ENCODE measurements around the gene C20orf144.
A peak's percentile ranks its signal among the peaks of the same experiment; 100 is the strongest.

The C20orf144 gene

DNA sequence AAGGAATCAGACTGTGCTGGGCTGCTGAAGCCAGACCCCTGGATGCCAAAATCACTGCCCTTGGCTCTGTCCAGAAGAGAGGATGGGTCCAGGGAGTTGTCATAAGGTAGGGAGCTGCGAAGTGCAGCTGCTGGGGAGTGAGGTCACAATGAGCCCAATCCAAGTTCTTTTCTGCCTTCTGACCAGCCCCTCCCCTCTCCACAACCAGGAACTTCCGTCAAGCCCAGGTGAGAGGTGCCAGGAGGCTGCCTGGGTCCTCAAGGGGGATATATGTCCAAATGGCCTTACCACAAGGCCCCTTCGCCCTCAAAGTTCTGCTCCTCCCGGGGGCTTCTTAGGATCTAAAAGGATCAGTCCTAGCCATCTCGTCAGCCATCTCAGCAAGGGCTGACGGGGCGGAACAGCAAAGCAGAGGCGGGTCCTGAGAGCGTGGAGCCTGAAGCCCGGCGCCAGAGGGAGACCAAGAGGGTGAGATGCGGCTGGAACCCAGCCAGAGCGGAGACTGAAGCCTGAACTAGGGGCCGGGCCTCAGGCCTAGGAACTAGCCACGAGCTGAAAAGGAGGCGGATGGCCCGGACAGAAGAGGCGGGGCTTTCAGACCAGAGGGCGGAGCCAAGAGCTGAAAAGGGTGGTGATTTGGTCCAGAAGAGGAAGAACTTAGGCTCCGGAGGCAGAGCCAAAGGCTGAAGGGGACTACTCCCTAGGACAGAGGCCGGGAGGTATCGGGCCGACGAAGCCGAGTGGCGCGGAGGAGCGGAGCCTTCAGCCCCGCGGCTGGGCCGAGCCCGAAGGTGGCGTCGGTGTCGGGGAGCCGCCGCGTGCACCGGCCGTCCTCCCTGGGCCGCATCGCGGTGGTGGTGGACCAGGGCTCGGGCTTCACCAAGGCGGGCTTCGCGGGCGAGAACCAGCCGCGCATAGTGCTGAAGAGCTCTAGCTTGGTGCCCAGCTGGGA is 4.4 kb downstream of the C20orf144 start, which contains the start of gene ACTL10:
Gene ACTL10, plus strand, starts transcription at position 651 of the 952 bp plus-strand sequence. CDS start 555 bp downstream, outside the sequence.
- DNase-seq: peak; percentile 99

DNA sequence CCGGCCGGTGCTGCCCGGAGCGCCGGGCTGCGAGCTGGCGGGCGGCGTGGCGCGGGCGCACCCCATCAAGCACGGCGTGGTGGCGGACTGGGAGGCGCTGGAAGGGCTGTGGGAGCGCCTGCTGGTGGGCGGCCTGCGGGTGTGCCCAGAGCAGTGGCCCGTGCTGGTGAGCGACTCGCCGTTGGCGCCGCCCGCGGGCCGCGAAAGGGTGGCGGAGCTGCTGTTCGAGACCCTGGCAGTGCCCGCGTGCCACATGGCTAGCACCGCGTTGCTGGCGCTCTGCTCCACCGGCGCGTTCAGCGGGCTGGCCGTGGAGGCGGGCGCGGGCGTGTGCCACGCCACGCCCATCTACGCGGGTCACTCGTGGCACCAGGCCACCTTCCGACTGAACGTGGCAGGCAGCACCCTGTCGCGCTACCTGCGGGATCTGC is 5.1 kb downstream of the C20orf144 start:
- DNase-seq: peak; percentile 85

DNA sequence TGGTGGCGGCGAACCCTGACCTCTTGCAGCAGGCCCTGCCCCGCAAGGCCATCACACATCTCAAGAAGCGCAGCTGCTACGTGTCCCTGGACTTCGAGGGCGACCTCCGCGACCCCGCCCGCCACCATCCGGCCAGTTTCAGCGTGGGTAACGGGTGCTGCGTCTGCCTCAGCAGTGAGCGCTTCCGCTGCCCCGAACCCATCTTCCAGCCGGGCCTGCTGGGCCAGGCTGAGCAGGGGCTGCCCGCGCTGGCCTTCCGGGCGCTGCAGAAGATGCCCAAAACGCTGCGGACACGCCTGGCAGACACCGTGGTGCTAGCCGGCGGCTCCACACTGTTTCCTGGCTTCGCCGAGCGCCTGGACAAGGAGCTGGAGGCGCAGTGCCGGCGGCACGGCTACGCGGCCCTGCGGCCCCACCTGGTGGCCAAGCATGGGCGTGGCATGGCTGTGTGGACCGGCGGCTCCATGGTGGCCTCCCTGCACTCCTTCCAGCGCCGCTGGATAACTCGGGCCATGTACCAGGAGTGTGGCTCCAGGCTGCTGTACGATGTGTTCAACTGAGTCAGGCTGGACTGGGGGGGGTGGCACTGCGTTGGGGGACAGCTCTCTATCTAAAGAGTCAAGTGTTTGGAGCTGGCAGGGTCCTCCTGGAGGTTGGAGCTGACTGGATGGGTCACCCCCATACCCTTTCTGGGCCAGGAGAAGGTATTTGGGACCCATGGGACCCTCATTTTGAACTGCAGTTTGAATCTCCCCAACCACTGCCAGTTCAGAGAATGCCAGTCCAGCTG is 5.7 kb downstream of the C20orf144 start:
- peak; percentile 91 for DNase-seq

DNA sequence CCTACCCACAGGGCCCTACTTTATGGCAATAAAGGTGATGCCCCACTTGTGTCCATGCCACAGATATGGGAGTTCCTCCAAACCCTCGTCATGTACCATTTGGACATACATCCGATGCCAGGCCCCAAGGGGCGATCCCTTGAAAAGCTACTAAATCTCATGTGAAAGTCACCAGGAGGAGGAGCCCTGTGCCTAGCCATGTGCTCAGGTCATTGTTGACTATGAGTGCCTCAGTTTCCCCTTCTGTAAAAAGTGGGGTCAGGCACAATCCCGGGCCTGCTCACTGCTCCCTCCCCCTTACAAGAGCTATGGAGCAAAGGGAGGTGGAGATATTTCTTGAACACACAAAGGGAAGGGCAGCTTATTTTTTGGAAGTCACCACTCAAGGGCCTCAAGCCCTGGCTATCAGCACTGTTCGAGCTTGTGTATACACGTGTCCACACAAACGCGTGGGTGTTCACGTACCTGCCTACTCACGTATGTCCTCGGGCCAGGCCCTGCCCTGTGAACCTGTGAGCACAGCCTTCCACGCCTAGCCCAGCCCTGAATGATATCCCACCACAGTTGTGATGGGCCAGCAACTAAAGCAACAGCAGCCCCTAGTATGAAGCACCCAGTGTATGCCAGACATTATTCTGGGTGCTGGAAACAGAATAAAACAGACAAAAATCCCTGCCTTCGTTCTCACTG is 6.5 kb downstream of the C20orf144 start:
- DNase-seq: peak; percentile 55

DNA sequence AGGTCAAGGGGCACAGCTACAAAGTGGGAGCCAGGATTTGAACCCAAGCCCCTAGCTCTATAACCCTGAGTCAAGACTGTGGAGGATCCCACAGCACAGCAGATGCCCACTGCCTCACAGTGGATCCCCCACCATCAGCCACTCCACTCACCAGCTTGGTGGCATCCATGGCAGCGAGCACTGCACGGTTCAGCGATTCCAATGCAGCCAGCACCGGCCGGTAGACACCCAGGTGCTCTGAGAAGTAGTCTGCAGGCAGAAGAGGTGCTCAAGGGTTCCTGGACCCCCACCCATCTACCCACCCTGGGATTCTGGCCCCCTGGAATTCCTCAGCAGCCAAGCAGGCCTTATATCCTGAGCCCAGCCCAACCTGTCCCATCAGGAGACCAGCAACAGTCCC is 7.1 kb downstream of the C20orf144 start:
- peak; percentile 39 for DNase-seq

DNA sequence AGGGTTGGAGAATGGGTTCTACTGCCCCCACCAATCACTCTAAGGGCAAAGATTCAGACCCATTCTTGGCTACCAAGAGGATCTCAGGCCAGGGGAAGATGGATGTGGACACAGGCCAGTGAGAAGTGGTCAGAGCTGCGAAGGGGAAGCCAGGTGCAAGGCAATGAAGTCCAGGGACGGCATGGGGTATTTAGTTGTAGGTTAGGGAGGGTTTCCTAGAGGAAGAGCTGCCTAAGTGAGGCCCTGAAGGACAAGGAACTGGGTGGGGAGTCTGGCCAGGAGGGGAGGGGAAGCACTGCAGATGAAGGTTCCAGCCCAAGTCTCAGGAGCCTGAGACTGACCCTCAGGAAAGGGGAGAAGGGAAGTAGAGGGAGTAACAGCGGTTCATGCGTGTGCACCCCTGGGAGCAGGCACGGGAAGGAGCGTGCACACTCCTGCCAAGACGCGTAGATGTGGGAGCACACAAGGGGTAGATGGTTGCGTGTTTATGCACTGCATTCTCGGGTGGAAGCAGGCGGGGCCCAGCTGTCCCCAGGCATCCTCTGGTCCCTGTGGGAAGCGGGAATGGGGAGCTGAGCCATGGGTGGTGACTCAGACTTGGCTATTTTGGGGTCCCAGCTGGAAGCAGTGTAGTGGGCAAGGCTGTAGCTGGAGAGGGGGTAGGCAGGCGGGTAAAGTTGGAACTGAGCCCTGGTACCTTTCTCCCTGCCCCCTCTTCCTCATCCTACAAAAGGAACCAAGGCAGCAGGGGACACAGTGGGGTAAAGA is 7.9 kb downstream of the C20orf144 start:
- no peak for DNase-seq

DNA sequence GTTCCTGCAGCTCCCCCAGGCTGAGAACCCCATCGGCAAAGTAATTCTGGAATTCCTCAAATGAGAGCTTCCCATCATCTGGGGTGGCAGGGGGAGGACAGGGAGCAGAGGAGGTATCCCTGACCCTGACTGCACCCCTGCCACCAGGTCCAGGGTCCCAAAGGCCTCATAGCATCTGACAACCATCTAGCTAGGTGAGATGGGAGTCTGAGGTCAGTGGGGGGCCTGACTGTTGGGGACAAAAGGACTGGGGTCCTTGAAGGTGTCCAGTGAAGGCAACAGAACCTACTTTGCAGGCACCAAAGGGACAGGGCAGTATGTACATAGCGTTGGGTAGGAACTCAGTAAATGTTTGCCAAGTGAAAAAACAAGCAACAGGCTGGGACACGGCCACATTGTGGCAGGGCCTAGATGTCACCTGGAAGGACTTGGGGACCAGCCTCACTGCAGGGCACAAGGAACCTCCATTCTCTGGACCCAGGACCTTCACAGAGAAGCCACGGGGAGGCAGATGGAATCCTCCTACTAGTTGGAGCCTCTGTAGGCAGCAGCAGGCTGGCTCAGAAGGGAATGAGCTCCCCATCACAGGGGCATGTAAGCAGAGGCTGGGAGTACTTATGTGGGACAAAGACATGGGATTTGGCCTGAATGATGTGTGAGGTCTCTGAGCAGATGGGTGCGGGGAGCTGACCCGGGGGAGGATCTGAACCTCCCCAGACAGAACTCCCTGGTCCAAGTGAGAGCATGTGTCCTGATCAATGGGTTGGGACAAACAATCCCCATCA is 8.8 kb downstream of the C20orf144 start:
- DNase-seq: peak; percentile 53

DNA sequence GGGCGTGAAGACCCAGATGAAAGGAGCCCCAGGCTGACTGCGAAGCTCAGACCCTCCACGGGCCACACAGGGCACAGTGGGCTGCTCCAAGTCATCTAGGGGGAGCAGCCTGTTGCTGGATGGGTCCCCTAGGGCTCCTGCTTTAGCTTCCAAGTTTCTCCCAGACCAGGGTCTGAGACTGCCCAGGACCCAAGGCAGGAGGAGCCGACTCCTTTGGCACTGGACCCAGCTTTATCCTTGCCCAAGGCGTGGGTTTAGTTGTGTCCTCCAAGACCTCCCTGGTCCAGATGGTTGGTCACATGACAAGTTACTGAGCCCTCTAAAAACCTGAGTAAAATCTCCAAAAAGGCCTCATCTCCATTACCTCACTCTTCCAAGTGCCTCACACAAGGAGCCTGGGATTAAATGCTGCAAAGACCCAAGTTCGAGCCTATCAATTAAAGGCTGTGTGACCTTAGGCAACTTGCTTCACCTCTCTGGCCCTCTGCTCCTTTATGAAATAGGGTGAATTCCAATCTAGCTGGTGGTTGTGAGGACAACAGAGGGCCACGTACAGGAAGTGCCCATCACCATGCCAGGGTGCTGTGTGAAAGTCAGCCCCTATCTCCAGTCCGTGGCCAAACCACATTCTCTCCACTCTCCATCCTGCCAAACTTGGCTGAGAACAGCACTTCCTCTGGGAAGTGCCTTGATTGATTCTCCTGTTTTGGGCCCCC is 9.6 kb downstream of the C20orf144 start:
- DNase-seq: no peak

DNA sequence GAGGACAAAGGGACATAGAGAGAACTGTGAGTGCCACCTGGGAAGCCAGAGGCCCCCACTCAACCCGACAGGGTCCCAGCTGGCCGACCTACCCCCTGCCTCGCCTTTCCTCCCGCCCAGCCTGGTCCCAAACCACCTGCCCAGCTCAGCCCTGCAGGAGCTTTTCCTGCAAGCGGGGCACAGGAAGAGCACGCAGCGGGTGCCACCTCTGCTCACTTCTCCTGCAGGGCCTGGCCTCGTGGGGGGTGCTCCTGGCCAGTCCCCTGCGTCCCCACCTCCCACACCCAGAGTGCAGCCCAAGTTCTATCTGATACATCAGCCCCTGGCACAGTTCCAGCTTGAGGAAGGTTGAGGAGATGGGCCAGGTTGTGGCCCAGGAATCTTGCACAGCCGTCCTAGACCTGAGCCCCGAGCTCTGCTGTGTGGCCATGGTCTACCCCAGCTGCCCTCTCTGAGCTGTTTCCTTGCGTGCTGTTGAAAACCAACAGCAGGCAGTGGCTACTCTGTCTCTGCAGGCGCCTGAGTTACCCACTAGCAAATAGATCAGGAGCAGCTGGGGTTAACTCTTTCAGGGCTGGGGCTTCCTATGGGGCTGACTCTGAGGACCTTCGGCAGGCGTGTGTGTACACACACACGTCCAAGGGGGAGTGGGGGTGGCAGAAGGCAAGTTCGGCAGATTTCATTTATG is 10.4 kb downstream of the C20orf144 start:
- DNase-seq: peak; percentile 61

DNA sequence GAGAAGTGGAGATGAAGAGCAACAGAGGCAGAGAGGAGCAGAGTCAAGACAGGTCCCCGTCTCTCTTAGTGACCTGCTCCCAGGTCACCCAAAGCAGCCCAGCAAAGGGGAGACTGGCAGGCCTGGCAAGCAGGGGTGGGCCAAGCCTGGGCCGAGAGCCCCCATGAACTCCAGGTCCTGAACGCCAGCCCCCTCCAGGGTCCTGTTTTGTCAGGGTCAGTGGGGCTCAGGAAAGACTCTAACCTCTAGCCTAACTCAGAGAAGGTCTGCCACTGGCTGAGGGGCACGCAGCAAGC is 10.9 kb downstream of the C20orf144 start:
- no peak for DNase-seq

DNA sequence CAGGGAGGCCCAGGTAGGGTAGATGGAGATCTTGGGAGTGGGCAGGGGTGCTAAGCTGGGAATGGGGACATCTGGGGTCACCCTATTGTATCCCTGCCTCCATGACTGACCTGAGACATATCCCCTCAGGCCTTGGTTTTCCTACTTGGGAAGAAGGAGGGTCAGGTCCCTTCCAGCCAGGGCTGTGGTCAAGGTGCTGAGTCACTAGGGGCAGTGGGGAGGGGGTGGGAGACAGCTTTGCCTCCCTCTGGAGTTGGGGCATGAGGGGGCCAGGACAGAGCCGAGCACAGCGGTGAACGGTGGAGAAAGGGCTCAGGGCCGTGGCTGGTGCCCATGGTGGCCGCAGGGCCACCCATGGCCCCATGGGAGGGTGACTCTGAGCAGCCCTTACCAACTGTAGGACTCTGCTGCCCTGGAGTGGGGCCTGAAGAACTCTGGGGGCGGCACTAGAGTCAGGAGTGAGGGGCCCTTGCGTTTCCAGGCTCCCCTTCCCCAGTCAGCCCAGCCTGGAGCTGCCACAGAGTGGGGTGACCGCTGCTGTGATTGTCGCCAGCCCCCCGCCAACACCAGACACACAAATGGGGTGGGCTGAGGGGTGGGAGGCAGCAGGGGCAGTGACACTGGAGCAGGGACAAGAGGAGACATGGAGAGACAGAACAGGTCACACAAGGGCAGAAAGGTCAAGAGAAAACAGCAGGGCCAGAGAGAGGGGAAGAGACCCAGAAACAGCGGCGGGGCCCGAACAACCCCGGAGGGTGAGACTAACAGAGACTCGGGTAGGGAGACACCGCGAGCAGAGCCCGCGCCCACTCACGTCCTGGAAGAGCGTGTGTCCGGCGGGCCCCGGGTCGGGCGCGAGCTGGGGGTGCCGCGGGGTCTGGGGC is 11.5 kb downstream of the C20orf144 start:
- DNase-seq: peak; percentile 33

DNA sequence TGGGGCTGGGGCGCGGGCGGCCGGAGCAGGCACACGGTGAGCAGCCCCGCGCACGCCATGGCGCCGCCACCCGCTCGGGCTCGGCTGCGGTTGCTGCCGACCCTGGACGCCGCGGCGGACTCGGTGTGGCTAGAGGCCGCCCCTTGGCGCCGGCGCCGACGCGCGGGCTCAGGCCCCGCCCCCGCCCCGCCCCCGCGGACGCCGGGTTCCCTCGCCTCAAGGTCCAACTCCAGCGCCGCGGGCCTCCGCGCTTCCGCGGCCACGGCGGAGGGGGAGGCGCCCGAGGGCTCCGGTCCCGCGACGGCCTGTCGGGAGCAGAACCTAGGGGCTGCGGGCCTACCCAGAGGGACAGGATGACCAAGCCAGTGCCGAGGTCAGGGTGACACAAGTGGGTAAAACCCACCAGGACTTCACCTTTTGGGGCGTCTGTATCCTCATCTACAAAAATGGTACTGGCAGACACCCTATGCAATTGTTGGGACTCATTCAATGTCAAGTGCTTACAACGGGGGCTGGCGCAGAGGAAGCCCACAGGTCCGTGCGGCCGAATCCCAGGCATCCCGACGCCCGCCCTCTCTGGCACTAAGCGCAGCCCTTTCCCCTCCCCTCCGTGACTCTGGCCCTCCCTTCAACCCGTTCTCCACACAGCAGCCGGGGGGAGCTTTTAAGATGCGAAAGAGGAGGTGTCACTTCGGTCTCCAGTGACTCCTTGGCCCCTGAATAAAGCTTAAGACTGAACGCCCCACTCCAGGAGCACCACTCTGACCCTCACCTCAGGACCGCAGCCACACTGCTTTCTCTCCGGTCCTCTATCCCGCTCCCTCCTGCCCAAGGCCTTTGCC is 12.4 kb downstream of the C20orf144 start, which contains the start of gene NECAB3:
Gene NECAB3, minus strand, starts transcription at position 135 of the 842 bp plus-strand sequence. Its CDS starts 76 bp downstream, at position 59.
- DNase-seq: peak; percentile 90

DNA sequence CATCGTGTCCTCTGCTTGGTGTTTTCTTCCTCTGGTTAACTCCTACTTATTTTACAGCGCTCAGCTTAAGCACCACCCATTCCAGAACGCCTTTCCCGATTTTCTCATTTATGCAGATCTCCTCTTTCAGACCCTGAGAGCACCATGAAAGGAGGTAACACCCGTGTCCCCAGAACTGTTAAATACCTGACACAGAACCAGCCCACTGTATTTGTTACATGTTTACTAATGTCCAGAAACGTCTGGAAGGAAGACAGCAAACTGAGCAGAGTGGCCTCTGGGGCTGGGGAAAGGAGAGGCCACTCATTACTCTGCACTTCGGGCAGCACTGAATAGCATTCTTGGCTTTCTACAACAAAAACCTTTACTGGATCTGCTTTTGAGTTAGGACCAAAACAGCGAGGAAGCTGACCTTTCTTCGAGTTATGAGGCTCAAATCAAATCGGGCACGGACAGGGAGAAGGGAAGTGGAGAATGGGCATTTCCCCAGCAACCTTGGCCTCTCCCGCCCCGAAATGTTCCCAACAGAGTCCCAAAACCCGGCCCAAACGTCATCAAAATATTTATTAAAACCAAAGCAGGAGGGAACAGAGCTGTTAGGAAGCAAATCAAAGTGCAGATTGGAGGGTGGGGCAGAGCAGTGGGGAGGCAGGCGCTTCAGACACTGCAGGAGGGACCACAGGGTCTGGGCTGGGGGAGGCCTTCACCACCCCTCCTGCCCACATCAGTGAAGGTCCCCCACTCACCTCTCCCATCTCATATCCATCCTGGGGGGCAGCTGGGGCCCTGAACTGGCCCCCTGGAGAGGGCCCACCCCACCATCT is 13.2 kb downstream of the C20orf144 start:
- peak; percentile 68 for DNase-seq

DNA sequence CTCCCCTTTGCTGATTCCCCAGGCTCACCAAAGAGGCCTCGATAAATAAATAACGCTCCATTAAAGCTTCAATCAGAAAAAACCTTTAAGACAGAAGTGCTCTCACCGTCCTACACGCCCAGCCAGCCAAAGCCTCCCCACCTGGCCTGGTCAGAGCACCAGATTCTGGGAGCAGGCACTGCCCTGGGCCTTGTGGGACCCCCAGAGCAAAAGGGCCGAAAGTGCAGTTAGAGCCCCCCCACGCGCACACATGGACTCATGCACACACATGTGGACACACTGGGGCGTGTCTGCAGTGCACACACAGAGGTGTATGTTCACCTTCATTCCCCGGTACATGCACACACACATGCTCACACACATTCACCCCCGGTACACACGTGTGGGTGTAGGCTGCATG is 14.0 kb downstream of the C20orf144 start:
- DNase-seq: no peak

DNA sequence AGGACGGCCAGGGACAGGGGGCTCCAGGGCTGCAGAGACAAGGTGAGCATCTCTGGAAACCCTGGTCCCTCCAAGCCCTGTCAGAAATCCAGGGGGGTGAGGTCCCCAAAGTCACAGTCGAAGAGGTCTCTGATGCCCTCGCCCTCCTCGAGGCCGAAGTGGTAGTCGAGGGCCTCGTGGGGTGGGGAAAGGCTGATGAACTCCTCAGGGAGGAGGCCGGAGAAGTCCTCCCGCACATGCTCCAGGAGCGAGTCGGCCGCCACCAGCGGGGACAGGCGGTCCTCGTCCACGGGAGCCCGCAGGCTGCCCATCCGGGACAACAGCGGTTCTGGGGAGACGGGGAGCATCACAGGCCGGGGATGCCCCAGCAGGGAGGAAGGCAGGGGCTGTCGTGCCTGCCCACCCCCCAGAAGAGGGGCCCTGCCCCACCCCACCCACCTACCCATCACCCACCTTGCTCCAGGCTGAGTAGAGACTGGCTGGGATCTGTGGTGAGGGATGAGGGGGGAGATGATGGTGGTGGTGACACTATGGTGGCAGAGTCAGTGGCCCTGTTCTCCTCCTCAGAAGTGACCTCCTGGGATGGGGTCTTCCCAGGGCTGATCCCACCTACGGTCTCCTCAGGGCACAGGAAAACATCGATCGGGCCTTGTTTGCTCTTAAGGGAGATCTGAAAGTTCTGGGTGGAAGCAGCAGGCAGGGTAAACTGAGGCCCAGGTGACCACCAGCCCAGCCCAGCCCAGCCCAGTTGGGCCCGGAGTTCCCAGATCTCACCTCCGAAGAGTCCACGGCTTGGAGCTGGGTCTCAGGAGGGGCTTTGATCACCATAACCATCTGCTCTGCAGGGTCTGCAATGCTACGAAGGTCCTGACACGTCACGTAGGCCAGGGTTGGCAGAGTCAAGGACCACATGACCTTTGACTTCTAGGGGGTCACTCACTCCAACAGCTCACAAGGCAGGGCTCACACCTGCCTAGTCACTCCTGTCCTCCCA is 14.8 kb downstream of the C20orf144 start:
- no peak for DNase-seq

Measured in DMS53 (cell line).